ENCODE measurements around the gene NFIA.

The NFIA gene

GRCh38 chr1:61280452-61280851 is 198.1 kb downstream of the NFIA start:
- no peak for DNase-seq

GRCh38 chr1:61282387-61282786 is 200.0 kb downstream of the NFIA start:
- no peak for DNase-seq

- DNase-seq = no peak
Measured at GRCh38 chr1:61284248-61284854, 202.0 kb downstream of the NFIA start.

- DNase-seq = no peak
Measured at GRCh38 chr1:61284936-61285335, 202.6 kb downstream of the NFIA start.

- no peak for DNase-seq
Measured at GRCh38 chr1:61285371-61285885, 203.1 kb downstream of the NFIA start.

DNA sequence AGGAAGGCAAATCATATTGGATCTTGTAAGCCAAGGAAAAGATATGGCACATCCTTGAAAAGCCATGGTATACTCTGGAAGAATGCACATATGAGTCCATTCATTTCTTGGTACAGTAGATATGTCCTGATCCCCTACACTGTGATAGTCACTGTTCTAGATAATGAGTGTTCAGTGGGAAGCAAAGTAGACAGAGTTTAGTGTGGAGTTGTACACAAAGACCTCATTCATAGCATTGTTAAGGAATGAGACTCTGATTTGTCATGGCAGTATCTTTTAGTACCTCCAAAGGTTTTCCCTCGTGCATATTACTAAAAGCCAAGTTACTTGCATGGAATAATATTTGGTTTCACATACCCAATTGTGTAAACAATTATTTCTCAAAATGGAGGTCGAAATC is 204.7 kb downstream of the NFIA start:
- DNase-seq = no peak

DNA sequence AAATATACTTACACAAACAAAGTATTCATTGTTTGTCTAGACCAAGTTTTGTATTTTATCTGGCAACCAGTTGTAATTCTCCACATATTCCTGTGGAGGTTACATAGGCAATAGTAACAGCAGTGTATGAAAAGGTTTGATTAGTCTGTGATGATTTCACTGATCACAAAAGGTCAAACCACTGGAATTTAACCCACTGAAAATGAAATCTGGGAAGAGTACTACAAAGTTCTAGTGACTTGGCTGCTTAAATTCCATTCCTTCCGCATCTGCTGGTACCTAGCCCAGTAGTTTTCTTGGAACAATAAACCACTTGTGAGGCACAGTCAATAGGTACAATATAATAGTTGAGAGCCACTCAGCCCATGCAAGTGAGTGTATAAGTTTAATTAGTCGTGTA is 205.4 kb downstream of the NFIA start:
- no peak for DNase-seq

GRCh38 chr1:61289232-61290098 is 207.1 kb downstream of the NFIA start:
- no peak for DNase-seq

DNA sequence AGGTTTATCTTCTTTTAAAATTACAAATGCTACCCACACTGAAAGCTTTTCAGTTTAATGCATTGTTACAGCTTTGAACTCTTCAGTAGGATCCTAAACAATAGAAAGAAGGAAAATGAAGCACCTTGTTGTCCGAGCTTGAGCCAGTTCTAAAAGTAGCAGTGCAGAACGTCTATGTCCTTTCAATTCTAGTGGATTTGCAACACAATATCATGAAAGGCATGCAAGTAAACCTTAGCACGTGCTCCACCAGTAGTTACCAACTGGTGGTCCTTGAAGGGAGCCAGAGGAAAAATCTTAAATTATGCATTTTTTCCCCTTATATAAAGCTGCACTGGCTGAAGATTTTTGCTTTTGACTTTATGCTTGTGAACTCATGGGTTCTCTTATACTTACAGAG is 208.2 kb downstream of the NFIA start:
- DNase-seq = no peak

DNA sequence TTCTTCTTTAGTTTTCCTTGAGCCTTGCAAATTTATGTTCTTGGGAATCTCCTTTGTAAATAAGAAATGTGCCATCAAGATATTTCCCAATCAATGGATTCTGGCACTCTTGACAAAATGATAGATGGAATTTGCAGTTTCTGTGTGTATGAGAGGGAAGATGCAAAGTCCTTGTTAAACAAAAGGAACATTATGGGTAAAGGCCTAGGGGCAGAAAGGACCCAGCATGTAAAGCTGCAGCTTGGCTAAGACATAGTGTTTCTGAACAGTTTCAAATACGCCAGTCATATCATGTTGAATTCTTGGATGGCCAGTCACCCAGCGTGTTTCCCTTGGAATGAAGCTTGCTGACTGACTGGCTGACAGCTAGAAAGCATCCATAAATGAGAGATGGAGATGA is 210.8 kb downstream of the NFIA start:
- no peak for DNase-seq

GRCh38 chr1:61293986-61294504 is 211.7 kb downstream of the NFIA start:
- DNase-seq = no peak

- no peak for DNase-seq
Measured at GRCh38 chr1:61294930-61295329, 212.6 kb downstream of the NFIA start.

DNA sequence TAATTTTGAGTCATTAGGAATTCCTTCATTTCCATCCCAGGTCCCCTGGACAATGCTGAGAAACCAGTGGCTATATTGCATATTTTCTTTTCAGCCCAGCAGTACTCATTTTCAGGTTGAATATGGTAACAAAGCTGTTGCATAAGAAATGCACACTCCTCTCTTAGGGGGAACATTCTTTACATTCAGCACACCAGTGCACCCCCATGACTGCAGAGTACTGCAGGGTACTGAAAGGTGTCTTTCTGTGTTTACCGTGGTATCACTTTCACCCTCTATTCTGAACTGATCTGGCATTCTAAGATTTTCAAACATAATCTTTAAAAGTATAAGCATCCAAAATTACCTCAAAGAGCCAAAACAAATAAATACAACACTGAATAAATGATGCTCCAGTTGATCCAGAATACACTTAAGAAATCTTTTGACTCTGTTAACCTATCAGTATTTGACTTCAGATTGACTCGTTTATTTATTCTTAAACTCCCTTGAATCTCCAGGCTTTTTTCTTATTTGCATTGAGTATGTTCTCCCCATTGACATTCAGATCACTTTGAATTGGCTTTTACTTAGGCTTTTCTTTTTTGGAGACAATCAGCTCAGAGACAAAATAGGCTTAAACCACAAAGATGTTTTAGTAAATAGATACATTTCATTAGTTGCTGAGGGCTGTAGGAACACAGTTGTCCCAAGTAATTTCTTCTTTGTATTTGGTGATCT is 213.6 kb downstream of the NFIA start:
- no peak for DNase-seq

- no peak for DNase-seq
Measured at GRCh38 chr1:61297887-61298286, 215.5 kb downstream of the NFIA start.

GRCh38 chr1:61299463-61299862 is 217.1 kb downstream of the NFIA start:
- no peak for DNase-seq

GRCh38 chr1:61300899-61301298 is 218.5 kb downstream of the NFIA start:
- no peak for DNase-seq

DNA sequence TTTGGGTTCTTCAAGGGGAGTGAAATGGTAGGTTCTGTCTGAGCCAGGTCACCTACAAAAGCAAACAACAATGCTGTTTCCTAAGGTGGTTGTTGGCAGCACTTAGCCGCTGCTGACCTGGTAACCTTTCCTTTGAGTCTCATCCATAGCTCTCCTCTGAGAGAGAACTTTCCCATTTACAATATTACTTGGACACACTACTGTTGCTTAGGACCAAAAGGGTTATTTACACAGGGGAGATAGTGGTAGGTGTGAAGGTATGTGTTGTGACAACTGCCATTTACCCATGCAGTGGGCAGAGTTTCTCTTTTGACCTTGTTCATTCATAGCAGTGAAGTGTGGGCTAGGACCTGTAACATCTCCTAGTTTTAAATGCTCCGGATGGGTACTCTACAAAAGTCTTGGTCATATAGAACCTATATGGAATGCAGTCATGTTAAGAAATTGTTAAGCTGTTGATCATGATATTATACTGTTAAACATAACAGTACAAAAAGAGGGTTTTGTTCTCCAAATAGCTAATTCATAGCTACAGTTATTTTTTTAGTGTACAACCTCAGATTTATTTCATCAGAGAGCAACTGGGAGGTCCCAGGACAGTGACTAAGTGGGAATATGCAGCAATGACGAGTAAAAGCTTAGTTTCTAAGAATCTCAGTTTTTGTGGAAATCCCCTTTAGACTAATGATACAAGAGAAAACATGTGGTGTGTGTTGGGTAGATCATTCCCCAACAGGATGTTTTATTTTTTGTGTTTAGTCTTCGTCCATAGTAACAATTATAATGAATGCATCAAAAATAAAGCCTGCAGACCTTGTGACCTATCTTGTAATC is 219.7 kb downstream of the NFIA start:
- DNase-seq = no peak

- no peak for DNase-seq
Measured at GRCh38 chr1:61307422-61308142, 225.2 kb downstream of the NFIA start.

- DNase-seq = no peak
Measured at GRCh38 chr1:61310057-61310456, 227.7 kb downstream of the NFIA start.

GRCh38 chr1:61310538-61310937 is 228.2 kb downstream of the NFIA start:
- DNase-seq = no peak

GRCh38 chr1:61313906-61314422 is 231.6 kb downstream of the NFIA start:
- DNase-seq = no peak

DNA sequence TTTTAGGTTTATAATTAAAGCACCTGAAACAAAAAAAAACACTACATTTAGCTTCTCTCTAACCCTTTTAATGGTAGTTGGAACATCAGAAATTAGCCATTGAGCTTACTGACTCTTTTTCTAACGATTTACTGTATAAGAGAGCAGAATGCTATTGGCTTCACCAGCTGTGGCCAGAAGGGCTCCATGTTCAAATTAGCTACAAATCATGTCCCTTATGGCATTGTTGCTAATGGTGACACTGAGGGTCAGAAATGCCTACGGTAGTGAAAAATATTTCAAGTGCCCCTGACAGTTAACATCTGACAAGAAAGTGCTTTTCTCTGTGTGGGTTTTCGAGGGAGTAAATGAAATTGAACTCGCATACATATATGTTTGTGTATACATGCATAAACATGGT is 232.7 kb downstream of the NFIA start:
- no peak for DNase-seq
